Endothelial cell of umbilical vein (primary cell): Measurements from ENCODE around the gene HTR3D. TPM values are rescaled to one million over a fixed set of nuclear protein-coding genes. Genes with fewer than 3 reads are reported as not detected.

Experiments used
- BruUV-seq: library from RNA; stranded (reverse); fragments of 400-500 nt; replicated peaks from 2 replicates; lab custom pipeline; 2021; lab: Mats Ljungman, UMichigan
- CTCF ChIA-PET: fragments of 300-600, 350-600 bp; sonication (Branson Sonifier 250); formaldehyde crosslinking; loops from one replicate; lab custom pipeline; 2021; ENCODE audit warnings: antibody characterized with exemption, inconsistent platforms; lab: Charles Lee
- POLR2A ChIA-PET: fragments of 300-600, 350-600 bp; sonication (Branson Sonifier 250); formaldehyde crosslinking; loops from one replicate; lab custom pipeline; 2021; ENCODE audit warnings: antibody characterized with exemption, inconsistent platforms; lab: Charles Lee
- DNase-seq: peaks from one replicate; pipeline ENCODE4 v3.0.0-alpha.2; 2011; ENCODE audit warnings: low read depth, low spot score
- FAIRE-seq: peaks from 2 replicates; lab custom pipeline; 2011; peaks lifted over from hg19 to GRCh38; lab: Jason Lieb, UNC
- H2AFZ ChIP-seq: 2 replicates; pipeline ENCODE4 v1.6.0; 2012; ENCODE audit warnings: low read depth, low read length, control low read depth, inconsistent platforms
- H3K27ac ChIP-seq: 2 replicates; pipeline ENCODE4 v1.5.1; 2011; ENCODE audit warnings: low read depth, mild to moderate bottlenecking, control low read depth, low read length, moderate library complexity; ENCODE audit not compliant: insufficient read depth
- H3K27me3 ChIP-seq, 2 experiments: 2 replicates each; pipeline versions ENCODE4 v1.6.0 to v1.6.1; 2011; ENCODE audit warnings: low read length in 2 of 2, mixed read lengths in 1 of 2; ENCODE audit not compliant: control insufficient read depth in 2 of 2, insufficient read depth in 2 of 2
- H3K36me3 ChIP-seq, 2 experiments: 2 replicates in 1 of 2; 3 replicates in 1 of 2; pipeline ENCODE4 v1.5.1; 2011; ENCODE audit warnings: low read length in 2 of 2, mild to moderate bottlenecking in 1 of 2, moderate library complexity in 1 of 2; ENCODE audit not compliant: control insufficient read depth in 2 of 2, insufficient read depth in 2 of 2; ENCODE audit errors: extremely low read depth in 1 of 2
- H3K4me1 ChIP-seq: 3 replicates; pipeline ENCODE4 v1.5.1; 2011; ENCODE audit warnings: mild to moderate bottlenecking, low read length; ENCODE audit not compliant: control insufficient read depth, insufficient read depth; ENCODE audit errors: extremely low read depth
- H3K4me2 ChIP-seq: 2 replicates; pipeline ENCODE4 v1.6.1; 2011; ENCODE audit warnings: low read length, control low read depth, mixed read lengths; ENCODE audit not compliant: insufficient read depth
- H3K4me3 ChIP-seq, 3 experiments: fragments of 200-600 bp in 1 of 3; sonication (generic), shearing (Covaris generic) in 1 of 3; replicated peaks in 1 of 3; 2 replicates each; pipeline ENCODE4 v1.5.1; 2011 to 2016; ENCODE audit warnings: control low read depth in 3 of 3, low read length in 3 of 3, mild to moderate bottlenecking in 2 of 3, inconsistent platforms in 1 of 3, low read depth in 1 of 3, moderate library complexity in 1 of 3; ENCODE audit not compliant: insufficient read depth in 1 of 3
- H3K79me2 ChIP-seq: 2 replicates; pipeline ENCODE4 v1.6.0; 2012; ENCODE audit warnings: low read length, inconsistent platforms; ENCODE audit not compliant: control insufficient read depth, insufficient read depth
- H3K9ac ChIP-seq: replicated peaks from 2 replicates; pipeline ENCODE3; 2011; ENCODE audit warnings: low read length, control low read depth; ENCODE audit not compliant: insufficient read depth; ENCODE audit errors: extremely low read depth
- H3K9me1 ChIP-seq: replicated peaks from 3 replicates; pipeline ENCODE4 v1.6.0; 2011; ENCODE audit warnings: mild to moderate bottlenecking, low read length; ENCODE audit not compliant: control insufficient read depth, insufficient read depth; ENCODE audit errors: extremely low read depth
- H3K9me3 ChIP-seq: replicated peaks from 2 replicates; pipeline ENCODE4 v1.5.1; 2012; ENCODE audit warnings: low read length, inconsistent platforms; ENCODE audit not compliant: control insufficient read depth, insufficient read depth
- H4K20me1 ChIP-seq: replicated peaks from 2 replicates; pipeline ENCODE3; 2011; ENCODE audit warnings: mild to moderate bottlenecking, low read length; ENCODE audit not compliant: control insufficient read depth, insufficient read depth; ENCODE audit errors: extremely low read depth
- CTCF ChIP-seq, 2 donors: IDR thresholded peaks; 1 replicate in 1 of 2; 2 replicates in 1 of 2; pipeline ENCODE4 v1.5.1; 2011; ENCODE audit warnings: low read length in 2 of 2, mild to moderate bottlenecking in 2 of 2, moderate library complexity in 2 of 2, control low read depth in 1 of 2, inconsistent platforms in 1 of 2, low read depth in 1 of 2; ENCODE audit not compliant: insufficient read depth in 1 of 2; ENCODE audit errors: extremely low read depth in 1 of 2
- EZH2 ChIP-seq: IDR thresholded peaks from 2 replicates; pipeline ENCODE4 v1.6.1; 2012; ENCODE audit warnings: borderline replicate concordance, low read depth, mild to moderate bottlenecking, moderate library complexity, low read length, inconsistent platforms; ENCODE audit not compliant: severe bottlenecking
- FOS ChIP-seq: IDR thresholded peaks from 2 replicates; pipeline ENCODE4 v1.6.1; 2011; ENCODE audit warnings: mild to moderate bottlenecking, low read length, moderate library complexity, borderline replicate concordance; ENCODE audit not compliant: insufficient read depth
- GATA2 ChIP-seq: IDR thresholded peaks from 2 replicates; pipeline ENCODE4 v1.7.0; 2011; ENCODE audit warnings: low read depth, mild to moderate bottlenecking, moderate library complexity, mixed read lengths, low read length; ENCODE audit not compliant: insufficient read length, insufficient read depth
- JUN ChIP-seq: IDR thresholded peaks from 2 replicates; pipeline ENCODE4 v1.6.1; 2011; ENCODE audit warnings: borderline replicate concordance, low read depth; ENCODE audit not compliant: insufficient read length, insufficient read depth
- MAX ChIP-seq: IDR thresholded peaks from 2 replicates; pipeline ENCODE4 v1.6.1; 2011; ENCODE audit not compliant: insufficient read depth, insufficient read length
- MYC ChIP-seq: IDR thresholded peaks from one replicate; pipeline ENCODE4 v1.6.1; 2011; ENCODE audit warnings: mild to moderate bottlenecking, low read depth, low read length
- POLR2A ChIP-seq: IDR thresholded peaks from 2 replicates; pipeline ENCODE4 v1.6.1; 2012; ENCODE audit warnings: low read depth, mild to moderate bottlenecking, control low read depth, low read length
- POLR2AphosphoS5 ChIP-seq: IDR thresholded peaks from 2 replicates; pipeline ENCODE4 v1.6.1; 2012; ENCODE audit warnings: low read depth, mild to moderate bottlenecking, control low read depth, low read length, moderate library complexity; ENCODE audit not compliant: insufficient read depth
- dilution Hi-C: fragments of 300-500 bp; cut with MboI; formaldehyde crosslinking; loops from one replicate; pipeline ENCODE4 v1.15.0; 2019; ENCODE audit warnings: low sequenced_read_pairs; ENCODE audit not compliant: extremely low pct_ligation_motif_present
- intact Hi-C: fragments of 100-400 bp; cut with micrococcal nuclease; formaldehyde crosslinking; loops from one replicate; pipeline ENCODE4 v1.10.0; 2022
- polyA plus RNA-seq, 4 experiments: library from polyadenylated mRNA; depleted of rRNA in 3 of 4; stranded (reverse) in 3 of 4; unstranded in 1 of 4; fragments of >200 nt; gene quantifications; 2 replicates each; pipeline versions ENCODE4 v1.2.1 to v1.2.3, GENCODE V29; 2011 to 2012; ENCODE audit warnings: missing spikeins in 1 of 4
- total RNA-seq: library from RNA; stranded (reverse); gene quantifications from 2 replicates; pipeline ENCODE4 v1.2.3, GENCODE V29; 2021

The HTR3D gene
- total and polyA plus RNA-seq, 2 donors (not counting 3 experiments of a cell fraction or from before 2014, with no cell fraction given), result not detected

DNA sequence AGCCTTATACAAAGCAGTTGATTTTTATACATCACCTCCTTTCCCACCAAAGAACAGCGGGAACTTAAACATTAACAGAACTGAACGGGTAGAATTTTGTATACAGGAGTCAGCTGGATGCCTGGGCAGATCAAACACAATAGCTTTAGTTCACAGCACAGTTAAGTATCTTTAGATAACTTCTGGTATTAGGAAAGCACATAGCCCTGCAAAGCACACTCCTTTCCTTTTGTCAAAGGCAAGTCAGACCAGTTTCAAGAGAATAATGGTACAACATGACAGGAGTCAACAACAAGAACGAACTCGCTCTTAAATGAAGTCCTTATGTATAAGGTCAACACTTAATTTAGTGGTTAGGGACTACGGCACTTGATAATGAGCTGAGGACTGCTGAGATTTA is 40.1 kb upstream of the HTR3D start:
- Histone ChIP-seq H3K9ac (no peak overlapping the region), H3K27ac (no peak overlapping the region), H3K9me3 (no peaks in the 10 kb centered on the region), H2AFZ (no peak overlapping the region), H3K4me3 (no peak overlapping the region), H3K9me1 (no peaks in the 10 kb centered on the region), H3K36me3 (peaks cover 5 to 8% of the 10 kb centered on the region in 2 experiments), H3K4me1 (no peaks in the 10 kb centered on the region), H4K20me1 (no peaks in the 10 kb centered on the region), H3K79me2 (no peaks in the 10 kb centered on the region), H3K27me3 (no peaks in the 10 kb centered on the region), H3K4me2 (no peak overlapping the region)
- ChIA-PET CTCF (interaction anchor here (0.9 kb wide), 1 partner anchor 9 kb away, joined by 3 read pairs; no protein-coding TSS in a partner anchor), POLR2A (interaction anchor here (0.6 kb wide), 1 partner anchor 15 kb away, joined by 5 read pairs; no protein-coding TSS in a partner anchor)
- FAIRE-seq, result no peak
- dilution Hi-C loops (no loop called here), intact Hi-C loops (no loop called here)
- BruUV-seq, result no TSS peak
- no peak for TF ChIP-seq POLR2A
- TF ChIP-seq JUN, result no peak
- no peak for TF ChIP-seq EZH2
- TF ChIP-seq GATA2, result no peak
- TF ChIP-seq CTCF (IDR thresholded peaks at IDR 0.05; ENCODE audit: extremely low read depth in 1 of 2, insufficient read depth in 1 of 2, low read depth in 1 of 2, low read length in 2 of 2), result no peak
- no peak for TF ChIP-seq FOS
- TF ChIP-seq MYC, result no peak
- no peak for TF ChIP-seq MAX
- TF ChIP-seq POLR2AphosphoS5, result no peak
- no peak for DNase-seq
